Fibroblast of lung (primary cell): ENCODE data around the gene SENP7.

Experiments used
- CTCF ChIP-seq, 2 donors: IDR thresholded peaks in 1 of 2; conservative IDR thresholded peaks in 1 of 2; 1 replicate in 1 of 2; 2 replicates in 1 of 2; pipeline ENCODE4 v1.5.1; 2011 to 2012; ENCODE audit warnings: low read length in 2 of 2, control low read depth in 1 of 2, inconsistent platforms in 1 of 2, low read depth in 1 of 2, mild to moderate bottlenecking in 1 of 2
- EZH2 ChIP-seq: IDR thresholded peaks from 2 replicates; pipeline ENCODE4 v1.5.1; 2012; ENCODE audit warnings: low read length, control low read depth, mild to moderate bottlenecking; ENCODE audit errors: missing control alignments

- TF ChIP-seq CTCF (conservative IDR thresholded peaks at IDR 0.05 in 1 of 2, IDR thresholded peaks at IDR 0.05 in 1 of 2; ENCODE audit: low read depth in 1 of 2, low read length in 2 of 2): no peak
- TF ChIP-seq EZH2: no peak
Measured at GRCh38 chr3:101413656-101414055, 99.4 kb downstream of the SENP7 start.
